ENCODE measurements around the gene LAMA5.

DNA sequence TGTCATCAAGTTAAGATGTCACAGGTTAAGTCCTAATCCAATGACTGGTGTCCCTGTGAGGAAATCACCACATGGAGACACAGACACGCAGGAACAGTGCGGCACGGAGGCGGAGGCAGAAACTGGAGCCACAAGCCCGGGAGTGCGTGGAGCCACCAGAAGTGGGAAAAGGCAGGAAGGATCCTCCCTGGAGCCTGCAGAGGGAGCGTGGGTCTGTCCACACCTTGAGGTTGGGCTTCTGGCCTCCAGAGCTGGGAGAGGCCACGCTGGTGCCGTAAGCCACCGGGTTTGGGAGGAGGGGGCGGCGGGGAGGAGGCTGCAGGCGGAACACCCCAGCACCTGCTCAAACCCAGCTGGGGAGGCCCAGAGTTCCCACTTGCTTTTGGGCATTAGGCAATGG, 36.2 kb upstream of the LAMA5 start:
- TF ChIP-seq ZBTB33 (IDR thresholded peaks at IDR 0.05; ENCODE audit: borderline replicate concordance, low read depth) (no peak), SIN3A (IDR thresholded peaks at IDR 0.05; ENCODE audit: borderline replicate concordance, low read depth, low read length) (no peak), EP300 (IDR thresholded peaks at IDR 0.05; ENCODE audit: borderline replicate concordance in 1 of 2, low read depth in 1 of 2, low read length in 1 of 2) (no peak), GATA2 (CRISPR knock-in tag; IDR thresholded peaks at IDR 0.05) (no peak), CTCF (IDR thresholded peaks at IDR 0.05) (no peak), POLR2AphosphoS5 (IDR thresholded peaks at IDR 0.05; ENCODE audit: low read depth, low read length) (no peak), RAD21 (IDR thresholded peaks at IDR 0.05; ENCODE audit: low read length) (no peak), TAF1 (IDR thresholded peaks at IDR 0.05; ENCODE audit: borderline replicate concordance, low read depth, low read length) (no peak), FOXM1 (IDR thresholded peaks at IDR 0.05; ENCODE audit: low read depth) (no peak)
- TF ChIP-seq, protein P1, sequence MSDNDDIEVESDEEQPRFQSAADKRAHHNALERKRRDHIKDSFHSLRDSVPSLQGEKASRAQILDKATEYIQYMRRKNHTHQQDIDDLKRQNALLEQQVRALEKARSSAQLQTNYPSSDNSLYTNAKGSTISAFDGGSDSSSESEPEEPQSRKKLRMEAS (IDR thresholded peaks at IDR 0.05; ENCODE audit: low read depth) = no peak
